HG02798 (cell line): ENCODE results near the gene URAD.
"Not testable (repeated sequence)": the region's sequence is repeated elsewhere in the genome, so short reads cannot be mapped to it uniquely, and the experiment has no call there.

Source experiments
- ATAC-seq: cut with Tn5 transposase; IDR thresholded peaks from one replicate; pipeline ENCODE4 v1.9.1; 2021; ENCODE audit warnings: mild to moderate bottlenecking; ENCODE audit not compliant: unreplicated experiment, poor library complexity

URAD gene

DNA sequence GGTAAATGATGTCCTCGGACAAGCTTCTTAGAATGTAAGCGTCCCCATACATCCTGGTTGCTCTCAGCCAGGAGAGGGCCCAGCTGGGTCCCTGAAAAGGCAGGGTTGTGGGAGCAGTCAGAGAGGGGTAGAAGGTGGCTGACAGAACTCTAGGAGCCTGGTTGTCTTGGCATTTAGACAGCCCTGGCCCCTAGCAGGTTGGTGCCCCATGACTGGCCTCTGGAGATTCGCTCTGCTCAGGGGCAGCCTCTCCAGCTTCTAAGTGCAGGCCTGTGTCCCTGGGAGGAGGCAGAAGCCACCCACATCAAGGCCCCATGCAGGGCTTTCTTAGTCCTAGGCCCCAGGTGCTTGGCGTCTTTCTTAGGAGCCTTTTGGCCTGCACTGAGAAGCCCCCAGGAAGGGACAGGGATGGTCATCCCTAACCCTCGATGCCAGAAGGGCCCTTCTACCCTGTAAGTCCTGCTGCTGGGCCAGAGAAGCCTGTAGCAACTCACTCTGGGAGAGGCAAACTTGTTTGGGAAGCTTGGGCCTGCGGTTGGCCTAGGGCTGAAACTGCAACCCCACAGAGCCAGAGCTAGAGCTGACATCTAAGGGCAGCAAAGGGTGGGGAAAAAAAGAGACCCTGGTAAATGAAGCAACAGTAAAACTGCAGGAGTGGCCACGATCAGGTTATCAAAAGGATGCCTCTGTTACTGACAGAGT is 16.6 kb downstream of the URAD start:
- no peak for ATAC-seq

DNA sequence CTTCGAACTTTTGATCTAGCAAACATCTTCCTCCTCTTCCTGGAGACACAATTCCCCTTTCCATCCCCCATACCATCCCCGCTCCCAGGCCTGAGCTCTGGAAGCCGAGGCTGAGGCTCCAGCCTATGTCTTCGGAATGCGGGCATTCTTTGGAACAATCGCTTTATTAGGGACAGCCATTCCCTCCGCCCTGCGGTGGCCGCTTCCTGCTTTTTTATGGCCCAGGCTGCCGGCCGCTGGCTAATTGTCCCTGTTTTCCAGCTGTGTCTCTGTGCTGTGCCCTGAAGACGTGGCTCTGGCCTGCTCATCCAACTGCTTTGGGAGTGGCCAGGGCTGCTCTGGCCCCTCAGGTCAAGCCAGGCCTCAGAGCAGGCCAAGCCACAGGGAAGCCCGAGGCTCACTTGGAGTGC is 17.3 kb downstream of the URAD start:
- ATAC-seq = no peak

DNA sequence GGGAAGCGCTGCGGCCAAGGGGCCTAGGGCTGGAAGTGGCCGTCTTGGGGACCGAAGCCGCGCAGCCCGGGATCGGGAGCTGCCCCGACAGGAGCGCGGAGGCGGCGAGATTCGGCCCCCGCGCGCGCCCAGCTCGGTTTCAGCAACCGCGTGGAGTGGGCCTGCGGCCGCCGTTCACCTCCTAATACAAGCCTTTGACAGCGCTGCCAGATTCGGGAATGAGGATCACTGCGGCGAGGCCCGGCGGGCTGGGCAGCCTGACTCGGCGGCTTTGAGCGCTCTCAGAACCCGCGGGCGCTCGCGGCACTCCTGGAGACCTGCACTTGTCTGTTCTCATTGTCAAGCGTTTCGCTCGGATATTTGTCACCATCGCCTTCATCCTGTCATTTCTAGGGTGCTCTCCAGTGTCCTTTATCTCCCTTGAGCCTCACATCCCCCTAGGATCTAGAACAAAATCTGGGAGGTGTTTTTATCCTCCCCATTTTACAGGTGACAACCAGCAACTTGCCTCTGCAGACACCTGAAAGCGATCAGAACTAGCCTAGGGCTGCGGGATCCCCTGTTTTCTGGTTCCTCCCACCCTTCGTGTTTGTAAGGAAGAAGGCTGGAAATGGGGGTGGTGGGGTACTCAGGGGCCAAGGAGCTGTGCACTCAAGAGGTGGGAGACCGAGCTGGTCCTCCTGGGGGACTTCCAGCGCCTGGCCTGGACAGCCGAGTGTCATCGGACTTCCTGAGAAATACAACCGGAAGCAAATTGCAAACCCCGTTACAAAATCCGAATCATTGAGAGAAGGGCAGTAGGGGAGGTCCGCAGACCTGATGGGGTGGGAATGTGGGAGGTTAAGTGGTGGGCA is 17.9 kb downstream of the URAD start:
- no peak for ATAC-seq

DNA sequence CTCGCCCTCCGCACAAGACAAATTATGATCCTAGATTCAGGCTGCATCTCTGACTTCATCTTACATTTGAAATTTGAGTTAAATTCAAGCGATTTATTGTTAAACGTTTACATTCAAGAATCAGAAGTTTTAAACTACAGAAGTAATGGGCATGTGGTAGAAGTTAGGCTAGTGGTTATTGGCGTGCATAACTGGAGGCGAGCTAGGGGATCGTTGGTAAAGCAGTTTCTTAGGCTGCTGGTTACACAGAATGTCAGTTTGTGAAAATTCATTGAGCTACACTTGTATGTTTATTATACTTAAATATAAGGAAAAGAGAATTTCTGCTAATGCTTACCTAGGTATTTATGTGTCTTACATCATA is 18.6 kb downstream of the URAD start:
- ATAC-seq = no peak

DNA sequence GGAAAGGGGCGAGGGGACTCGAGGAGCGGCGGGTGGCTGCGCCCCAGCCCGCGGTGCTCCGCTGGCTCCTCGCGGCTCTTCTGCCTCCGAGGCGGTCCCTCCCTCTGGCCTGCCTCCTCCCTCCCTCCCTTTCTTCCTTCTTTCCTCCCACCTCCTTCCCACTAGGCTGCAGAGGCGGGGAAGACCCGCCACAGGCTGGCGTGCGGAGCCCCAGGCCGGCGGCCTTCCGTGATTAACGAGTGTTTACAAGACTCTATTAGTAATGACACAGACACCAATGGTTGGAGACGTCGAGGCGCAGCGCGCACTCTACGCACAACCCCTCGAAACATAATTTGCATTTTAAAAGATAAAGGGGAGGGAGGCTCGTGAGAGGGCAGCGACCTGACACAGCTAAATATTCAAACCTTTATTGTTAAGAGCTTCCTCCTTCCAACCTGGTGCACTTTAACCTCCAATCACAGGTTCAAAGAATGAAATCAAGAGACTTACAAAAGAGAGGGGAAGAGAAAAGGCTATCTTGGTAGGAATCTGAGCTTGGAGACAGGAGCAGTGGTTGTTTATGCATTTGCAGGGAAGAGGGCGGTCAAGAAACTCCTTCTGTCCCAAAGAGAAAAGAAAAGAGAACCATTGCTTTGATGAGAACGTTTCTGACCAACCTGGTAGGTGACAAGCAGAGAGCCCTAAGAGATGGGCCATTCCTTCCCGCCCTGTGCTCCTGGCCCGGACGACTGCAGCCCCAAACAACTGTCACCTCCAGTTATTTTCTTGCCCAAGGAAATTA is 19.2 kb downstream of the URAD start, which contains the start of gene CDX2:
Gene CDX2 (minus strand): TSS at position 234 of the 784 bp plus-strand sequence. CDS start 309 bp downstream, outside the sequence.
- ATAC-seq = no peak

DNA sequence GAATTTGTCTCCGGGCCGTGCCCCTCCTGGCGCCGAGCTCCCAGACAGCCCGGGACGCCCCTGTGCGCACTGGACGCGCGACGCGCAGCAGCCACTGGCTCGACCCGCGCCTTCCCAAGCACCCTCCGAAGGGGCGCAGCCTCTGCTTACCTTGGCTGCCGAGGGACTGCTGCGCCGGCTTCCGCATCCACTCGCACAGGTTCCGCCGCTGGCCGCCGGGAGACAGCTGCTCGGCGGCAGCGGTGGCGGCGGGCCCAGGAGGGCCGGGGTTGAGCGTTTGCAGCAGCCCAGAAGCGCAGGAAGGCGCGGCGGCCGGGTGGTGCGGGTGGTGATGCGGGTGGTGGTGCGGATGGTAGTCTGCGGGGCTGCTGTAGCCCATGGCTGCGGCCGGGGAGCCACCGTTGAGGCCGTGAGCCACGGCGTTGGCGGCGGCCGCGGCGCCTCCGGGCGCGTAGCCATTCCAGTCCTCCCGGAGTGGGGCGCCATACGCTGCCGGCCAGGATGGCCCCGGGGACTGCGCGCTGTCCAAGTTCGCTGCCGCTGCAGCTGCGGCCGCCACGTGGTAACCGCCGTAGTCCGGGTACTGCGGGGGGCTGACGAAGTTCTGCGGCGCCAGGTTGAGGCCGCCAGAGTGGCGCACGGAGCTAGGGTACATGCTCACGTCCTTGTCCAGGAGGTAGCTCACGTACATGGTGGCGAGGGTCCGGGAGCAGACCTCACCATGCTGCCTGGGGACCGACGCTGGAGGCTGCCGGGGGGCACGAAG is 20.0 kb downstream of the URAD start:
- no peak for ATAC-seq

DNA sequence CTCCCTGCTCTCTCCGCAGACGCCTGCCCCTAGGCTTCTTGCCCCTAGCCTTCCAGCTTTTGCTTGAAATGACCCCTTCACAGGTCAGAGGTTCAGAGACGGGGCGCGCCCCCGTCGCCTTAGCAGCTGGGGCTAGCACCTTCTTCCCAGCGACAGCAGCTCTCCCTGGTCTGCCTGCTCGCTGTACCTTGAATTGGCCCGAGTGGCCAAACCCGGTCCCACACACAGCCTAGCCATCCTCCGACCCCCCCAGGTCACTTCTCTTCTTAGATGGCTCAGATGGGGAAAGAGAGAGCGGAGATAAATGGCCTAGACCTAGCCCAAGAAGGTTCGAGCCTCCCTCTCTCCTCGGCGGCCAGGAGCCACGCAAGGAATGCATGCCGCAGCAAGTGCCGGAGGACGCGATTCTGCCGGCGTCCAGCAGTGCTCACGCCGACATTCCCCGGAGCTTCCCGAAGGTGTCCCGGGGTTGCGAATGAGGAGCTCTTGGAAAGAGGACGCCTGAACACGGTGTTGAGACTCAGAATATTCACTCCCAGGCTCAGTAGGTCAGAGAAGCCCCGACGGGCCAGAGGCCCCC is 20.7 kb downstream of the URAD start:
- ATAC-seq = no peak

DNA sequence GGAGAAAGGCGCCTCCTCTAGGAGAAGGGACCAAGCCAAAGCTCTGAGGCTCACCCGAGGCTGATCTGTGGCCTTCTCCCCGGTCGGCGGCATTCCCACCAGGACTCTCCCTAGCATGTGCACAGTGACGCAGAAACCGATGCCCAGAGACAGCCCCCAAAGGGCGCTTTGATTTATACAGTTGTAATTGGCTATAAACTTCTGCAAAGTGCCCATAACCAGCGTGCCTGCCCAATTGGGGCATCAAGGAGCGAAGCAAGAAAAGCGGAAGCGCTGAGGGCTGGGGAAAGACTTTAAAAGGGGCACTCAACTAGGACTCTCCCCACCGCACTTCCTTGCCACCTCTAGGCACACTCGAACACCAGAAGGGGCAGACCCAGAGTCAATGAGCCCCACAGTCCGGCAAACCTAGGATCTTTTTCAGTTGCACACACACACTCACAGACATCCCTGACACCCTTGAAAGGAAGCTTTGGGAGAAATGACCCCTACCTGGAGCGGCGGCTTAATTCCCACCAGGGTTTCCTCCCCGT is 21.2 kb downstream of the URAD start:
- ATAC-seq = no peak

DNA sequence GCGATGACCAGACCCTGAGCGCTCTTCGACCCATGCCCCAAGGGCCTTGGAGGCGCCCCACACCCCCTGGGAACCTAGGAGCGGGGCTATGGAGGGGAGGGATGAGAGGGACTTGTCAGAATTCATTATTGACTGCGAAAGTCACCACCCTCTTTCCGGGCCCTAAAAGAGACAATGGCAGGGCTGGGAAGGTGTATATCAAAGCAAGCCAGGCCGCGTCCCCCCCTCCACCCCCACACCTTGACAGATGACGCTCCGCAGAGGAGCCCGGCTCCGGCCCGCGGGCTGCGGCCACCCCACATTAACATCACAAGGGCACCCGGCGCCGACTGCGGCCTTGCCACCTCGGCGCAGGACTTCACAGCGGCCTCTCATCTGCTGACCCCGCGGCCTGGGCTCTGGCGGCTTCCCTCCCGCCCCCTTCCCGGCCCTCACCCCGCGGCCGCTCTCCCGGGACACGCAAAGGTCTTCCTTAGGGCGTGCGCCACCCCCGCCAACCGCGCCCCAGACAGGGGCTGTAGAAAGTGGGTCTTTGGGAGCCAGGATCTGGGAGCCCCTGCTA is 21.8 kb downstream of the URAD start:
- ATAC-seq = no peak

DNA sequence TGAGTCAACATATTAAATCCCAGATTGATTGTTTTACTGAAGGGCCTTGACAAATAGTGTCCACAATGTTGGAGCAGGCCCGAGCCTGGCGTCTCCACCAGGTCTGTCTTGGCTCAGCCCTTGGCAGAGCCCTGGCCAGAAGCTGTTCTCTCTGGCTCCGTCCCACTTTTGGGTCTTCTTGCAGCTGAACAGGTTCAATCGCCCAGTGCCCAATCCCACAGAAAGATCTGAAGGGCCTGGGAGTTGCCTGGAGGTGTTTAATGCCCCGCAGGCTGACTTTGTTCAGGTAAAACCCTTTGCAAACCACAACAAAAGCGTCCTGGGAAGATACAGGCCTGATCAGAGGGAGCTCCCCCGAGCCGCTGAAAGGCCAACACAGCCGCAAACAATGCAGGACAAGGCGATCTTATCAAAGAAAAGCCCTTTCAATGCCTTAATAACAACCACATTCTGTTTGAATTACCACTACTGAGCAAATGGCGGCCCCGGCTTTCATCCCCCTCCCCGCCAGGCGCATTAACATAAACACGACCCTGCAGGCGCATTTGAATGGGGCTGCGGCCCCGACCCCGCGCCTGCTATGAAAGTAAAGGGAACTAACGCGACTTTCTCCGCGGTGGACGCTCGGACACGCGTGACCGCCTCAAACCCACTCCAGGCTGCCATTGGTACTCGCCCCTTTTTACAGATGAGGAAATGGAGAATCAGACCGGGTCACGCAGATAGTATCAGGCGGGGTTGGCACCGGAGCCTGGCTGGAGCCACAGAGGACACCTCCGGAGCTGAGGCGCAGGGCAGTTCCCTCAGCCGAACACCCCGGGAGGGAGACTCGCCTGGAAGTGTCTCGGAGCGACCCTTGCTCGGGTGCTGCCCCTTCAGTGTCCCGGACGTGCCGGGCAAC is 22.5 kb downstream of the URAD start:
- ATAC-seq = no peak

DNA sequence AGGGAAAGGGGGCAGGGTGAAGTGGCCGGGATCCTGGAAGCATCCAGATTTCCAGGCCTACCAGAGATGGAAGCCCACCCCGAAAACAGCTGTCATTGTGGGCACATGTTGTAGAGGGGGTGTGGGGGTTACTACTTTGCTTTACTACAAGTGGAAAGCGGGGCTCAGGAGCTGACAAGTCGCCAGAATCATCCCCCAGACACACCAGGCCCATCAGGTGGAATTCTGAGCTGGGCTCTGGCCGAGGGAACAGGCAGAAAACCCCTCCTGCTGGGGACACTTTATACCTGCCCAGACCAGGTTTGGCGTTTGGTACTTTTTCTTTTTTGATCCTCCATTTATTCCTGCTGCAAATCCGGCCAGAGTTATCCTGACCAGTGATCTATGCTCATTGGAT is 23.2 kb downstream of the URAD start:
- ATAC-seq = no peak

DNA sequence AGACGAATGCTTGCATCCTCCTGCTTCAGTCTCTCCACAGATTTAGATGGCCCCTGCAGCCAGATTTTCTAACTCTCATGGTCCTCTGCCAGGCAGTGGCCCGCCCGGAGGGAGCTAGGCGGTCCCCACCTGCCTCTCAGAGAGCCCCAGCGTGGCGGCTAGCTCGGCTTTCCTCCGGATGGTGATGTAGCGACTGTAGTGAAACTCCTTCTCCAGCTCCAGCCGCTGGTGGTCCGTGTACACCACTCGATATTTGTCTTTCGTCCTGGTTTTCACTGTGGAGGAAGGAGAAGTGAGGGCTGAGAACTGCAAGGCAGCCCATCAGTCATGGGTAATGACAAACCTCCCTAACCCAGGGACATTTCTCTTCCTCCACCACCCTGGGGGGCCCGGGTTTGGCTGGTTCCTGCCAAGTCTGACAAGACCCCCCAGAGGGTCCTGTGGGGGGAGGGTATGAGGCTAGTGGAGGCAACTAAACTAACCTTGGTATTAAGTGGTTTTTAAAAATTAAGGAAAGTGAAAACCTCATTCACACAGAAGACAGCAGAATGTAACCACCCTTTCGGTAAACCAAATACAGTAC is 23.7 kb downstream of the URAD start:
- ATAC-seq = no peak

DNA sequence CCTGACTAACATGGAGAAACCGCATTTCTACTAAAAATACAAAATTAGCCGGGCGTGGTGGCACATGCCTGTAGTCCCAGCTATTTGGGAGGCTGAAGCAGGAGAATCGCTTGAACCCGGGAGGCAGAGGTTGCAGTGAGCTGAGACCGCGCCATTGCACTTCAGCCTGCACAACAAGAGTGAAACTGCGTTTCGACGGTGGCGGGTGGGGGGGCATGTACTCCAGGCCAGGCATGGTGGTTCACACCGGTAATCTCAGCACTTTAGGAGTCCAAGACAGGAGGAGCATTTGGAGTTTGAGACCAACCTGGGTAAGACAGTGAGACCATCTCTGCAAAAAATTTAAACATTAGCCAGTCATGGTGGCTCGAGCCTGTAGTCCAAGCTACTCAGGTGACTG is 24.3 kb downstream of the URAD start:
- ATAC-seq = not testable (repeated sequence)

DNA sequence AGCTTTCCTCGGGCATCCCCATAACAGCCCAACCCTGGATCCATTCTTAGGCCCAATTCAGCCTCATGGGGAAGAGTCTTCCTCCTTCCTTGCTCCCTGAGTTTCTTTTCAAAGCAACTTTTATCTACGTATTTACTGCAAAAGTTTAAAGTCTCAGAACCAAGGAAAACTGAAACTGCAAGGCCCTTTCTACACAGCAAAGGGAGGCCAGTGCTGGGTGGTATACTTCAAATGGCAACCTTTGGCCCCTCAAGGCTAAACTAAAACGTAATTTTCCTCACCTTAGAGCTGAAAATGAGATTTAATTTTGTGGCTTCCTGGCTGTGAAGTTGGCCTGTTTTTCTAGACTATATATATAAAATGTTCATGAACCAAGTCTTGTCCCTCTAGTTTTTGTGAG is 25.0 kb downstream of the URAD start:
- ATAC-seq = no peak

DNA sequence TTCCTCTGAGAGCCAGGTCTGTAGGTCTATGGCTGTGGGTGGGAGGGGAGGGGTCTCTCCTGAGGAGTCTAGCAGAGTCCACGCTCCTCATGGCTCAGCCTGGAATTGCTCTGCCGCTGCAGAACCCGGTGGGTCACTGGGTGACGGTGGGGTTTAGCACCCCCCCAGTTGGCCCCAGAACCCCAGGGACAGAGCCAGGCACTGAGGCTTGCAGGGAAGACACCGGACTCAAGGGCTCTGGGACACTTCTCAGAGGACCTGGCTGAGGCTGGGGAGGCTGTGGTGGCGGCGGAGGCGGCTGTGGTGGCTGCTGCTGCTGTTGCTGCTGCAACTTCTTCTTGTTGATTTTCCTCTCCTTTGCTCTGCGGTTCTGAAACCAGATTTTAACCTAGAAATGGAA is 25.5 kb downstream of the URAD start:
- ATAC-seq = no peak

DNA sequence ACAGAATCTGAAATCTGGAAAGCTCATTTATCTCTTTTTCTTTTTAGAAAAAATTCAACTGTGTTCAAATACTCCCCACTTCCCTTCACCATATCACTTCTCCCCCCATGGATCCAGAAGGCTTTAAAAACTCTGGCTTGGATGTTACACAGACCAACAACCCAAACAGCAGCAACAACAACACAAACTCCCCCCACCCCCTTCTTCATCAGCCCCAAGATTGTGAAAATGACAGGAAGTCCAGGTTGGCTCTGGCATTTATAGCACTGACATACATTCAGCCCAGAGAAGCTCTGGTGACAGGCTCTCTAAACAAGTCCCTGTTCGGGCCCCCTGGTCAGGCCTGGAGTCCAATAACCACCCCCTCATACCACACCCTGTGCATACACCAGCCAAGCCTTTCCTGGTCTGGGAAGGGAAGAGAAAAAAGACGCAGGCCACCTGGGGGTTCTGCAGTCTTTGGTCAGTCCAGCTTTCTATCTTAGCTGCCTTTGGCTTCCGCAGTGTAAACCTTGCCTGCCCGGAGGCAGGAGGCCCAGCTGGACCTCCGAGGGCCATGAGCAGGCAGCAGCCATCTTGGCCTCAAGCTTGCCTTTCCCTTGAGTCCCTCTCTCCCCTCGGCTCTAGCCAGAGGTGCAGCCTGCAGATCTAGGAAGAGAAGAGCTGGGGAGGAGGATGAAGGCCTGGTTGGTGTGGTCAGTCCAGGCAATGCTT is 26.2 kb downstream of the URAD start:
- no peak for ATAC-seq
